Upper lobe of left lung (tissue), 6 donors: ENCODE measurements around the gene GRIPAP1. TPM values are rescaled to one million over a fixed set of nuclear protein-coding genes. Genes with fewer than 3 reads are reported as not detected.

Experiments
- ATAC-seq, 2 donors: fragments of 200-7000 bp; cut with Tn5 transposase; one replicate each; pipeline ENCODE4 v1.9.1; 2022; ENCODE audit warnings: mild to moderate bottlenecking in 2 of 2, moderate library complexity in 2 of 2; ENCODE audit not compliant: low FRiP score in 2 of 2
- DNase-seq, 2 donors: peaks; one replicate each; pipeline ENCODE4 v3.0.0-alpha.2; 2019 to 2020
- H3K27ac ChIP-seq, 4 donors: fragments of 200-600 bp; sonication (generic); one replicate each; pipeline ENCODE4 v1.5.1; 2016 to 2019
- H3K27me3 ChIP-seq, 4 donors: fragments of 200-600 bp; sonication (generic); one replicate each; pipeline ENCODE4 v1.5.1; 2017 to 2019
- H3K36me3 ChIP-seq, 4 donors: fragments of 200-600 bp; sonication (generic); one replicate each; pipeline ENCODE4 v1.5.1; 2016 to 2019
- H3K4me1 ChIP-seq, 4 donors: fragments of 200-600 bp; sonication (generic); one replicate each; pipeline ENCODE4 v1.5.1; 2018 to 2019
- H3K4me3 ChIP-seq, 4 donors: fragments of 200-600 bp; sonication (generic); one replicate each; pipeline ENCODE4 v1.5.1; 2017 to 2019; ENCODE audit warnings: mild to moderate bottlenecking in 2 of 4, moderate library complexity in 1 of 4
- H3K9me3 ChIP-seq, 4 donors: fragments of 200-600 bp; sonication (generic); one replicate each; pipeline ENCODE4 v1.5.1; 2018 to 2019
- EP300 ChIP-seq, 4 donors: sonication (generic); formaldehyde crosslinking; IDR thresholded peaks; one replicate each; pipeline ENCODE4 v1.5.1; 2017; ENCODE audit warnings: antibody characterized with exemption in 4 of 4, control low read depth in 2 of 4
- POLR2A ChIP-seq, 4 donors: fragments of 450-650 bp; IDR thresholded peaks; one replicate each; pipeline ENCODE4 v1.5.1; 2016 to 2017; ENCODE audit warnings: antibody characterized with exemption in 4 of 4, mild to moderate bottlenecking in 2 of 4
- POLR2AphosphoS5 ChIP-seq, 2 donors: sonication (generic); formaldehyde crosslinking; IDR thresholded peaks; one replicate each; pipeline ENCODE4 v1.5.1; 2017; ENCODE audit warnings: antibody characterized with exemption in 2 of 2
- WGBS, 2 donors: methylation state at CpG; one replicate each; pipeline ENCODE4 v1.1.5; 2017 to 2018; 5-methylcytosine and 5-hydroxymethylcytosine counted together
- total RNA-seq, 6 donors: library from RNA; depleted of rRNA in 4 of 6; stranded (reverse); fragments of >200 nt in 4 of 6; gene quantifications; one replicate each; pipeline versions ENCODE4 v1.1.0 to v1.2.1, GENCODE V29; 2016 to 2021
- TF ChIP-seq, protein P1 (sequence below), 6 experiments: fragments of 450-650 bp in 4 of 6; fragments of 200-600 bp in 2 of 6; sonication (generic) in 2 of 6; IDR thresholded peaks; one replicate each; pipeline ENCODE4 v1.5.1; 2016 to 2019; ENCODE audit warnings: antibody characterized with exemption in 6 of 6
- donor health status: DM: no; HTN: no; CAD: no; lungs with moderate emphysema.
- donor health status: DM: no; HTN: yes; CAD: no; lungs with severe emphysema.

GRIPAP1 gene
- total RNA-seq, 6 donors from 2014 or later: 37.5 to 140 (median 50.8) TPM

DNA sequence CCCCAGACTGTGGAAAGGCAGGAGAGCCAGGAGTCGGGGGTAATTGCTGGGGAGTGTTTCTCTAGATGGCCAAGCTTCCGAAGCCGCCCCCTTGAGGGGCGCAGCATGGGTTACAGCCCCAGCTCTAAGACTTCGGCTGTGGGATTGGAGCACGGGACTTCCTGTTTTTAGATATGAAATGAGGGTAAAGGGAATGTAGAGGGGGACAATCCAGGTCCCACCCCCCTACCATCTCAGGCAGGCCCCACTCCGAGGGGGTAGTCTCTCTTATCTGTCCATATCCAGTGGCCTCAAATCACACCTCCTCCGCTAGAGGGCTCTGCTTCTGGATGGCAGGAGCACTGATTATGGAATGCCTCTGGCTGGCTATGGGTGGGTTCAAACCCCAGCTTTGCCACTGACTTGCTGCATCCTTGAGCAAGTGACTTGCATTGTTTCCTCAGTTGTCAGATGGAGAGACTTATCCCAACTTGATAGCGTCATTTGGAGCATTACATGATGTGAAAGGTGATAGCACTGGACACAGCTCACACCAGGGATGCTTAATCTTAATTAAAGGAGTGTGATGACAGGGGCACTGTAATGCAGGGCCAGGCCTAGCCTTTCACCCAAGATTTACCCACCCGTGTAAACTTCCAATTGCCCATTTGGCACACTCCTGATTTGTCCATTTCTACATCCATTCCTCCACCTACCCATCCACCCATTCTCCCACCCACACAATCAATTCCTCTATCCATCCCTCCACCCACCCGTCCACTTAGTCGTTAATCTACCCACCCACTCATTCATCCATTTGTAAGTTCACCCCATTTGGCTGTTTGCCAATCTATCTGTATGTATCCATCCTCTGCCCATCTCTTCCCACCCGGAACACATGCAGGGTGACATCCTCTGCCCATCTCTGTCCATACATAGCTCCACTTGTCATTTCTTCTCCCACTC, 29.6 kb downstream of the GRIPAP1 start:
- Histone ChIP-seq H3K27ac (peak overlapping the region in 2 of 4 donors; percentile 53 to 67), H3K4me1 (peaks cover 0 to 12% (median 7%) of the 10 kb centered on the region in 4 donors), H3K36me3 (peaks cover 0 to 34% (median 9%) of the 10 kb centered on the region in 4 donors), H3K27me3 (no peaks in the 10 kb centered on the region), H3K9me3 (no peaks in the 10 kb centered on the region), H3K4me3 (peak overlapping the region in 3 of 4 donors; percentile 23 to 38 (median 34))
- no peak for TF ChIP-seq POLR2AphosphoS5 (IDR thresholded peaks at IDR 0.05)
- TF ChIP-seq, protein P1, sequence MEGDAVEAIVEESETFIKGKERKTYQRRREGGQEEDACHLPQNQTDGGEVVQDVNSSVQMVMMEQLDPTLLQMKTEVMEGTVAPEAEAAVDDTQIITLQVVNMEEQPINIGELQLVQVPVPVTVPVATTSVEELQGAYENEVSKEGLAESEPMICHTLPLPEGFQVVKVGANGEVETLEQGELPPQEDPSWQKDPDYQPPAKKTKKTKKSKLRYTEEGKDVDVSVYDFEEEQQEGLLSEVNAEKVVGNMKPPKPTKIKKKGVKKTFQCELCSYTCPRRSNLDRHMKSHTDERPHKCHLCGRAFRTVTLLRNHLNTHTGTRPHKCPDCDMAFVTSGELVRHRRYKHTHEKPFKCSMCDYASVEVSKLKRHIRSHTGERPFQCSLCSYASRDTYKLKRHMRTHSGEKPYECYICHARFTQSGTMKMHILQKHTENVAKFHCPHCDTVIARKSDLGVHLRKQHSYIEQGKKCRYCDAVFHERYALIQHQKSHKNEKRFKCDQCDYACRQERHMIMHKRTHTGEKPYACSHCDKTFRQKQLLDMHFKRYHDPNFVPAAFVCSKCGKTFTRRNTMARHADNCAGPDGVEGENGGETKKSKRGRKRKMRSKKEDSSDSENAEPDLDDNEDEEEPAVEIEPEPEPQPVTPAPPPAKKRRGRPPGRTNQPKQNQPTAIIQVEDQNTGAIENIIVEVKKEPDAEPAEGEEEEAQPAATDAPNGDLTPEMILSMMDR (IDR thresholded peaks at IDR 0.05): peak in 5 of 6 experiments; percentile 23 to 40 (median 35)
- TF ChIP-seq POLR2A (IDR thresholded peaks at IDR 0.05): no peak
- no peak for TF ChIP-seq EP300 (IDR thresholded peaks at IDR 0.05)
- DNase-seq: peak in 1 of 2 donors; percentile 42
- peak; percentile 66 to 78 for ATAC-seq
- 54 to 56% methylated on average over 4 to 13 of the region's 13 CpGs for WGBS, 2 donors

DNA sequence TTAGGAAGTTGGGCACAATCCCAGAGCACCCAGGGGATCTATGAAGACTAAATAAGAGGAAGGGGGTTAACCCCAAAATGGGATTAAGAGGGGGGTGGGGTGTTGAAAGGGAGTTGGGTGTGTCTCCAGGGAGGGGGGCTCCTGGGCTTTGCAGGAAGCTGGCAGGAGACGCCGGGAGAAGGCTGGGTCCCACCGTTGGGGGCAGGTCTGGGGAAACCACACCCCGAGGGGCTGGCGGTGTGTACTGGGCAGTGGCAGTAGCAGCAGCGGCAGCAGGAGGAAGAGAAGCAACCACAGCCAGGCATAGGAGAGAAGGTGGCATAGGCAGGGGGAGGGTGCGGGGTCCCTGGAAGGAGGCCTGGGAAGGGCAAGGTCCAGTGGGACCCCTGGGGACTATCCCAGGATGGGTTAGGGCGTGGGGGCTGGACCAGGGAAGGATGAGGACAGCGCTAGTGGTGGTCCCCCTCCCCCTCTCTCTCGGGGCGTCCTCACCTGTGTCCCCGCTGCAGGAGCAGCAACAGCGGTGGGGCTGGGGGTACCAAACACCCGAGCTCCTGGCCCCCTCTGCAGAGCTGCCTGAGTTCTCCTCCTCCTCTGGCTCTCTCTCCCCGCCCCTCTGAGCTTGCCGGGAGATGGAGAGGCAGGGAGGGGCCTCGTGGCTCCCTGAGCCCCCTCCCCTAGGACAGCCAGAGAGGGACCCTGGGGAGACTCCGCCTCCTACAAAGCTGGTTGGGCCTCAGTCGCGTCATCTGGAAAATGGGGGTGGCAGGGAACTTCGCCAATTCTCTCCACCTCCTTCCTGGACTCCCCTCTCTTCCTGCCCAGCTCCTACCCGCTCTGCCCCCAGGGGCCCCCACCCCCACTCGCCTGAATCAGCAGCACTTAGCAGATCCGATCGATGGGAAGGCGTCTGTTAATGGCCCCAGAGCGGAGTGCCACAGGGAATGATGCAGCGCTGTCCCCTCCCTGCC, 30.5 kb downstream of the GRIPAP1 start, which contains the start of gene KCND1:
Gene KCND1, minus strand, starts transcription at position 596 of the 971 bp plus-strand sequence. CDS start 1,573 bp downstream, outside the sequence.
- no peaks in the 10 kb centered on the region for H3K27me3 ChIP-seq
- H3K27ac ChIP-seq: peak within 1 kb of the TSS in 2 of 4 donors; percentile 53 to 67
- H3K36me3 ChIP-seq: peaks cover 0 to 27% (median 9%) of the 10 kb centered on the region in 4 donors
- peak; percentile 15 to 67 for ATAC-seq
- H3K4me3 ChIP-seq: peak within 1 kb of the TSS in 3 of 4 donors; percentile 23 to 38 (median 34)
- no peak for DNase-seq
- H3K9me3 ChIP-seq: no peaks in the 10 kb centered on the region
- H3K4me1 ChIP-seq: peaks cover 0 to 12% (median 7%) of the 10 kb centered on the region in 4 donors
- no peak for TF ChIP-seq POLR2AphosphoS5 (IDR thresholded peaks at IDR 0.05)
- TF ChIP-seq, protein P1 (IDR thresholded peaks at IDR 0.05): no peak
- no peak for TF ChIP-seq POLR2A (IDR thresholded peaks at IDR 0.05)
- TF ChIP-seq EP300 (IDR thresholded peaks at IDR 0.05): no peak
- 1 to 22% methylated on average over 7 to 26 of the region's 28 CpGs for WGBS, 2 donors

DNA sequence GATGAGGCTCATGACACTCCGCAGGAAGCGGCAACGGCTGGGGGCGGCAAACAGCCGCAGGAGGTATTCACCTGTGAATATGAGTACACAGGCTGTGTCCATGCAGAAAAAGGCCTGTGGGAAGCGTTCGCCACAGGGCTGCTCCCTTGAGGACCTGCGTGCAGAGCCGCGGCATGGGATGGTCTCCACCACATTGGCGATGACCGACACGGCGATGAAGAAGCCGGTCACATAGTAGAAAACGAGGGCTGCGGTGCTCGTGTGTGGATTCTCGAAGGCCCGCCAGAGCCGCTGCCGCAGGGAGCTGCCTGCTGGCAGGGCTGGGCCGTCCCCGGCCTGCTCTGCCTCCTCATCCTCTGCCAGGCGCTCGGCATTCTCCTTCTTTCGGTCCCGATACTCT, 32.6 kb downstream of the GRIPAP1 start:
- Histone ChIP-seq H3K4me1 (peaks cover 0 to 12% (median 7%) of the 10 kb centered on the region in 4 donors), H3K27me3 (no peaks in the 10 kb centered on the region), H3K36me3 (peaks cover 0 to 7% (median 0%) of the 10 kb centered on the region in 4 donors), H3K9me3 (no peaks in the 10 kb centered on the region), H3K27ac (no peak overlapping the region), H3K4me3 (no peak overlapping the region)
- no peak for ATAC-seq
- 93% methylated on average over 15 to 28 of the region's 28 CpGs for WGBS, 2 donors
- DNase-seq: no peak
- TF ChIP-seq EP300 (IDR thresholded peaks at IDR 0.05) (no peak), POLR2AphosphoS5 (IDR thresholded peaks at IDR 0.05) (no peak), POLR2A (IDR thresholded peaks at IDR 0.05) (no peak)
- TF ChIP-seq, protein P1 (IDR thresholded peaks at IDR 0.05): no peak

DNA sequence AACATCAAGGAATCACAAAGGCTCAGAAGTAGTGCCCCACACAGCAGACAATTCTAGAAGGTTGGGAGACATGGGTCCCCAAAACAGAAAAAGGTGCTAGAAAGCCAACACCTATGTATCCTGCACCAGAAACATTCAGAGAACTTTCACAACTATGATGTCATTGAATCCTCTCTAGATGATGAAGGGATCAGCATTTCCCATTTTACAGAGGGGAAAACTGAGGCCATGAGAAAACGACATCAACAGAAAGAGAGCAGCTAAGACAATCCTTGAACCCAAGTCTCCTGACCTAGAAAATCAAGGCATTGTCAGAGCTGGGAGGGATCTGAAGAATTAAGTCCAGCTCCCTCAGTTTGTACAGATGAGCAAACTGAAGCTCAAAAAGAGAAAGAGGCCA, 33.7 kb downstream of the GRIPAP1 start:
- Histone ChIP-seq H3K27me3 (no peaks in the 10 kb centered on the region), H3K9me3 (no peaks in the 10 kb centered on the region), H3K4me3 (no peak overlapping the region), H3K4me1 (peaks cover 0 to 12% (median 7%) of the 10 kb centered on the region in 4 donors), H3K36me3 (no peaks in the 10 kb centered on the region), H3K27ac (no peak overlapping the region)
- TF ChIP-seq, protein P1 (IDR thresholded peaks at IDR 0.05): no peak
- TF ChIP-seq EP300 (IDR thresholded peaks at IDR 0.05): no peak
- TF ChIP-seq POLR2AphosphoS5 (IDR thresholded peaks at IDR 0.05): no peak
- TF ChIP-seq POLR2A (IDR thresholded peaks at IDR 0.05): no peak
- WGBS, 2 donors: 50 to 71% methylated on average over 1 of the region's 1 CpG
- DNase-seq: no peak
- ATAC-seq: no peak
